Prostate gland (tissue), 2 donors: ENCODE measurements around the gene OSBPL9. TPM values are rescaled to one million over a fixed set of nuclear protein-coding genes. Genes with fewer than 3 reads are reported as not detected.

Experiments used
- DNase-seq: peaks from one replicate; pipeline ENCODE4 v3.0.0-alpha.2; 2019; ENCODE audit warnings: low spot score
- H3K27ac ChIP-seq, 2 donors: fragments of 200-600 bp; sonication (generic); 2 replicates each; pipeline ENCODE4 v1.5.1; 2017 to 2019
- H3K27me3 ChIP-seq: fragments of 200-600 bp; sonication (generic); replicated peaks from 2 replicates; pipeline ENCODE4 v1.5.1; 2019; ENCODE audit not compliant: insufficient read depth
- H3K36me3 ChIP-seq, 2 donors: fragments of 200-600 bp; sonication (generic); 1 replicate in 1 of 2; 2 replicates in 1 of 2; pipeline versions ENCODE4 v1.5.1 to v1.8.1; 2017 to 2019
- H3K4me1 ChIP-seq: fragments of 200-600 bp; sonication (generic); replicated peaks from 2 replicates; pipeline ENCODE4 v1.5.1; 2019
- H3K4me3 ChIP-seq, 2 donors: fragments of 200-600 bp; sonication (generic); 2 replicates each; pipeline ENCODE4 v1.5.1; 2017 to 2019
- H3K9me3 ChIP-seq: fragments of 200-600 bp; sonication (generic); 2 replicates; pipeline ENCODE4 v1.5.1; 2017
- POLR2A ChIP-seq: fragments of 450-650 bp; IDR thresholded peaks from one replicate; pipeline ENCODE4 v1.6.1; 2016; ENCODE audit warnings: antibody characterized with exemption, mild to moderate bottlenecking
- POLR2AphosphoS5 ChIP-seq: sonication (generic); formaldehyde crosslinking; IDR thresholded peaks from one replicate; pipeline ENCODE4 v1.6.1; 2017; ENCODE audit warnings: antibody characterized with exemption
- WGBS: methylation state at CpG from one replicate; pipeline ENCODE4 v1.1.5; 2018; 5-methylcytosine and 5-hydroxymethylcytosine counted together
- intact Hi-C: fragments of 100-400 bp; cut with DNase I; formaldehyde crosslinking; loops from one replicate; pipeline ENCODE4 v1.14.2; 2022
- total RNA-seq, 2 donors: library from RNA; depleted of rRNA; stranded (reverse); fragments of >200 nt; gene quantifications; one replicate each; pipeline ENCODE4 v1.1.0, GENCODE V29; 2016
- TF ChIP-seq, protein P1 (sequence below), 4 experiments: fragments of 200-600 bp in 2 of 4; fragments of 450-650 bp in 2 of 4; sonication (generic) in 2 of 4; IDR thresholded peaks; 1 replicate in 3 of 4; 2 replicates in 1 of 4; pipeline ENCODE4 v1.5.1; 2016 to 2019; ENCODE audit warnings: antibody characterized with exemption in 4 of 4, mild to moderate bottlenecking in 2 of 4, moderate library complexity in 2 of 4

OSBPL9 gene
- total RNA-seq, 2 donors from 2014 or later, result 93.6 to 104 TPM

DNA sequence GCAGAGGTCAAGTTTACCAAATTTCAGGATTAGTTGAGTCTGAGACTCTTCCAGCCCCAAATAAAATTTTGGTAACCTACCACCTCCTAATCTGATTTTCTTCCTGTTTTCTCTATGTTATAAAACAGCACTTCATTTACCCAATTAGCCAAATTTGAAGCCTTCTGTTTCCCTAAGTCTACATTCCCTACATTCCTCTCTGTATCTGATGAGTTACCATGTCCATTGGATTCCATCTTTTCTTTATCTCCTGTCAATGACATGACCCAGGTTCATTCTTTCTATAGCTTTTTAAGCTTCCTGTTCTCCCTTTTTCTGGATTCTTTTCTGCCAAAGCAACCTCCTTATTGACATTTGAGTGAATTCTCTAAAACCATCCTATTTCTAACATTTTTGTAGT lies 72.8 kb downstream of the OSBPL9 start:
- Histone ChIP-seq H3K27me3 (no peaks in the 10 kb centered on the region), H3K9me3 (no peaks in the 10 kb centered on the region), H3K4me1 (no peaks in the 10 kb centered on the region), H3K27ac (no peak overlapping the region), H3K4me3 (no peak overlapping the region), H3K36me3 (no peaks in the 10 kb centered on the region)
- no peak for DNase-seq
- intact Hi-C loops, result no loop called here
- no peak for TF ChIP-seq POLR2A
- TF ChIP-seq, protein P1, sequence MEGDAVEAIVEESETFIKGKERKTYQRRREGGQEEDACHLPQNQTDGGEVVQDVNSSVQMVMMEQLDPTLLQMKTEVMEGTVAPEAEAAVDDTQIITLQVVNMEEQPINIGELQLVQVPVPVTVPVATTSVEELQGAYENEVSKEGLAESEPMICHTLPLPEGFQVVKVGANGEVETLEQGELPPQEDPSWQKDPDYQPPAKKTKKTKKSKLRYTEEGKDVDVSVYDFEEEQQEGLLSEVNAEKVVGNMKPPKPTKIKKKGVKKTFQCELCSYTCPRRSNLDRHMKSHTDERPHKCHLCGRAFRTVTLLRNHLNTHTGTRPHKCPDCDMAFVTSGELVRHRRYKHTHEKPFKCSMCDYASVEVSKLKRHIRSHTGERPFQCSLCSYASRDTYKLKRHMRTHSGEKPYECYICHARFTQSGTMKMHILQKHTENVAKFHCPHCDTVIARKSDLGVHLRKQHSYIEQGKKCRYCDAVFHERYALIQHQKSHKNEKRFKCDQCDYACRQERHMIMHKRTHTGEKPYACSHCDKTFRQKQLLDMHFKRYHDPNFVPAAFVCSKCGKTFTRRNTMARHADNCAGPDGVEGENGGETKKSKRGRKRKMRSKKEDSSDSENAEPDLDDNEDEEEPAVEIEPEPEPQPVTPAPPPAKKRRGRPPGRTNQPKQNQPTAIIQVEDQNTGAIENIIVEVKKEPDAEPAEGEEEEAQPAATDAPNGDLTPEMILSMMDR (IDR thresholded peaks at IDR 0.05), result no peak
- no peak for TF ChIP-seq POLR2AphosphoS5

DNA sequence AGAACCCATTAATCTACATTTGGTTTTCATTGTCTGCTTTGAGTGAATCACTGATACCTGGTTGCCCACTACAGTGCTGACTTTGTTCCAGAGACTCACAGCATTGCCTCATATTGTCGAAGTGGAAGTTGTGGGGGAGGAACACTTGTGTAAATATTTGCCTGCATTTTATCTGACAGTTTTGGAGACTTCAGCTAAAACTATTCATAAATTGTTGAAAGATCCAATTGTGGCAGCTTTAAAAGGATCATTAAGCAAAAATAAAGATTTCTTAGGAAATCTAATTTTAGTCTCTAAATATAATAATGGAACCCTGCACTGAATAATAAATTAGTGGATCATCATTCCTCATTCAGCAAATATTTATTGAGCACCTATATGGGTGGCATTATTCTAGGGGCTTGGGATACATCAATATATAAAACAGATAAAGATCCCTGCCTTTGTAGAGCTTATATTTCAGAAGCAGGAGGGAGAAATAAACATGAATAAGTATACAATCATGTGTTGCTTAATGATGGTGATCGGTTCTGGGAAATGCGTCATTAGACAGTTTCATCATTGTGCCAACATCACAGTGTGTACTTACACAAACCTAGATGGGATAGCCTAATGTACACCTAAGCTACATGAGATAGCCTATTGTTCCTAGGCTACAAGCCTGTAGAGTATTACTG lies 73.5 kb downstream of the OSBPL9 start:
- TF ChIP-seq POLR2AphosphoS5 (no peak), POLR2A (no peak)
- TF ChIP-seq, protein P1 (IDR thresholded peaks at IDR 0.05), result no peak
- WGBS, result 39% methylated on average over 3 of the region's 3 CpGs
- DNase-seq, result no peak
- Histone ChIP-seq H3K27me3 (no peaks in the 10 kb centered on the region), H3K27ac (peak overlapping the region in 1 of 2 donors; percentile 14), H3K36me3 (no peaks in the 10 kb centered on the region), H3K9me3 (no peaks in the 10 kb centered on the region), H3K4me1 (no peaks in the 10 kb centered on the region), H3K4me3 (no peak overlapping the region)
- intact Hi-C loops, result no loop called here

DNA sequence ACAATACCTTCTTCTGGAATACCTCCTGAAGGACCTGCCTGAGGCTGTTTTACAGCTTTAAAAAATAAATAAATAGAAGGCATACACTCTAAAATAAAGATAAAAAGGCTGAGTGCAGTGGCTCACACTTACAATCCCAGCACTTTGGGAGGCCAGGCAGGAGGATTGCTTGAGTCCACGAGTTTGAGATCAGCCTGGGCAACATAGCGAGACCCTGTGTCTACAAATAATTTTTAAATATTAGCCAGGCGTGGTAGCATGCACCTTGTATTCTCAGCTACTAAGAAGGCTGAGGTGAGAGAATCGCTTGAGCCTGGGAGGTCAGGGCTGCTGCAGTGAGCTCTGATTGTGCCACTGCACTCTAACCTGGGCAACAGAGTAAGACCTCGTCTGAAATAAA lies 75.0 kb downstream of the OSBPL9 start:
- no peak overlapping the region for H3K27ac ChIP-seq

DNA sequence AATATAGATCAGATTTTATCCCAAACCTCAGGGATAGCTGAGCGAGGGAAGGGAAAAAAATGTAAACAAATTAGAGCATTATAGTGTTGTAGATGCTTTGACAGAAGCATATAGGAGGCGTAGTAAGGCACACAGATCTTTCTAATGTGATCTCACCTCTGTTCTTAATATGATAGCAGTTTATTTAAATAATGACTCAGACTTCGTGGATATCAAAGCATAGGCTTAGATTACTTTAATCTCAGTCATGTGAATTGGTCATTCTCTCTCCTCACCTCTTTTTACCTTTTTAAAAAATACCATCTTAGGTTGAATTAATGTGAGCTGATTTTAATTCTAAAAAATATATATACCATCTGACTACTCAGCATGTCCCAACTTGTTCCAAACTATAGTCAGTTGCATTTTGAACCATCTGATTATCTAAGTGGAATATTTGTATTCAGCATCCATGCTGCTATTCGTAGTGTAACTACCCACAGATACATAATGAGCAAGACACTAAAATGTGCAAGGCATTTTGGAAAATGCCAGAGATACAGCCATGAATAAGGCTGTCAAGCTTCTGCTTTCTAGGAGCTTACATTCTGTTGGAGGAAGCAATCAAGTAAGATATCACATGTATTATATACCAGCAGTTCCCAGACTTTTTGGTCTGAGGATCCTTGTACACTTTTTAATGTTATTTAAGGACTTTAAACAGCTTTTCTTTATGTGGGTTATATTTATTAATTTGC lies 76.7 kb downstream of the OSBPL9 start:
- Histone ChIP-seq H3K4me1 (no peaks in the 10 kb centered on the region), H3K27me3 (no peaks in the 10 kb centered on the region), H3K36me3 (no peaks in the 10 kb centered on the region), H3K27ac (no peak overlapping the region), H3K4me3 (no peak overlapping the region), H3K9me3 (no peaks in the 10 kb centered on the region)
- DNase-seq, result no peak
- TF ChIP-seq POLR2AphosphoS5, result no peak
- no peak for TF ChIP-seq POLR2A
- TF ChIP-seq, protein P1 (IDR thresholded peaks at IDR 0.05), result no peak
- intact Hi-C loops, result no loop called here
- WGBS, result 62% methylated on average over 4 of the region's 4 CpGs

More for the DNA sequence above, 75.0 kb downstream of the OSBPL9 start:
- DNase-seq, result no peak
- Histone ChIP-seq H3K4me1 (no peaks in the 10 kb centered on the region), H3K36me3 (no peaks in the 10 kb centered on the region), H3K27me3 (no peaks in the 10 kb centered on the region), H3K9me3 (no peaks in the 10 kb centered on the region), H3K4me3 (no peak overlapping the region)
- 70% methylated on average over 5 of the region's 5 CpGs for WGBS
- TF ChIP-seq, protein P1 (IDR thresholded peaks at IDR 0.05), result no peak
- no peak for TF ChIP-seq POLR2AphosphoS5
- intact Hi-C loops, result no loop called here

DNA sequence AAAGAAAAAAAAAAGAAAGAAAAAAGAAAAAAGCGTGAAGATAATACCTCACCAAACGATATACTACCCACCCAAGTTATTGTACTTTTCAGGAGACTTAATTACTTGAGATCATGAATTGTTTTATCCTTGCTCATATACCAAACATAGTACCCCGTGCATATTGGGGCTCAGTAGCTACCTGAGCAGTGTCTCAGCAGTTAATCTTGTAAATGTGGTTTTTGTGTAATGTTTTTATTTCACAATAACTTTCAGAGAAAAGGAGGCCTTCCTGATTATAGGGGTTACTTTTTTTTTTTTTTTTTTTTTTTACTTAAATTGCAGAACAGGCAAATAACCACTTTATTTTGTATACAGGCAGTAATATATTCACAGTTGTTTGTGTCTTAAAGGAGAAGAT lies 80.3 kb downstream of the OSBPL9 start:
- Histone ChIP-seq H3K36me3 (no peaks in the 10 kb centered on the region), H3K4me1 (no peaks in the 10 kb centered on the region), H3K27me3 (no peaks in the 10 kb centered on the region), H3K4me3 (no peak overlapping the region), H3K9me3 (no peaks in the 10 kb centered on the region), H3K27ac (no peak overlapping the region)
- WGBS, result 96% methylated on average over 3 of the region's 3 CpGs
- intact Hi-C loops, result no loop called here
- TF ChIP-seq POLR2A, result no peak
- no peak for TF ChIP-seq POLR2AphosphoS5
- TF ChIP-seq, protein P1 (IDR thresholded peaks at IDR 0.05), result no peak
- no peak for DNase-seq
